Activated T-helper 9 cell treated with anti-CD3 and anti-CD28 coated beads, Interleukin-2, amount 50 U/mL, for 16 hours (primary cell): ENCODE results near the gene LETM1.
"Not testable (repeated sequence)": the region's sequence is repeated elsewhere in the genome, so short reads cannot be mapped to it uniquely, and the experiment has no call there.

Source experiments
- DNase-seq: peaks from one replicate; pipeline ENCODE4 v3.0.0-alpha.2; 2020; ENCODE audit warnings: low read depth

Gene LETM1

GRCh38 chr4:1851575-1852410 lies 4.2 kb downstream of the LETM1 start:
- no peak for DNase-seq

DNA sequence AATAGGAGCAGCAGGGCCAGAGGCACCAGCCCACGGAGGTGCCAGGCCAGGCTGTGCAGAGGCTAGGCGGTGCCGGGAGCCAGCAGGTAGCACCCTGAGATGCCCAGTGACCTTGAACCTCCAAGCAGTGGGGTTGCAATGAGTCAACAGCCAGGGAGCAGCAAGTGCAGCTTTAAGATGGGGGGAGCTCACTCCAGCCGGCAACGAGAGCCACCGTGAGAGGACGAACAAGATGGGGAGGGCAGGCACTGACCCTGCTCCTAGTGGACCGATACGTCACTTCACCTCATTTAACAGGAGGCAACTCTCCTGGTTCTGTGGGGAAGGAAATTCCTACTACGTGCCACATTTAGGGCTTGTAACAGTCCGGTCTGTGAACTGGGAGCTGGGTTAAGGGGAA lies 4.8 kb downstream of the LETM1 start:
- DNase-seq = no peak

GRCh38 chr4:1850276-1850675 lies 5.7 kb downstream of the LETM1 start:
- DNase-seq = no peak

DNA sequence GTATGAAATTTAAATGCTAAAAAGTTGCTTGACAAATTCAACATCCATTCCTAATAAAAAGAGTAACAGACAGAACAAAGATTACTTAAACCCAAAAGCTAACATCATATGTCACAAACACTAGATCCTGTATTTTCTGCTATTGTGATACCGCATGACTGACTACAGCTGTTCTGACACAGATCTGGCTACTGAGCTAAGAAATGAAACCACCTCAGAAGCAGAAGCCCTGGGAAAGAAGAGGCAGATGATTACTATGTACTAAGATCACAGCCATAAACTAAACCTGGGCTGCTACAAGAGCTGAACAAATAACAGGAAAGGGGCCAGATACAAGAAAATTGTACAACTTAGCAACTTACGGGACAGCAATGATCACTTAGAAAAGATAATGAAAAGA lies 9.4 kb downstream of the LETM1 start:
- DNase-seq = no peak

DNA sequence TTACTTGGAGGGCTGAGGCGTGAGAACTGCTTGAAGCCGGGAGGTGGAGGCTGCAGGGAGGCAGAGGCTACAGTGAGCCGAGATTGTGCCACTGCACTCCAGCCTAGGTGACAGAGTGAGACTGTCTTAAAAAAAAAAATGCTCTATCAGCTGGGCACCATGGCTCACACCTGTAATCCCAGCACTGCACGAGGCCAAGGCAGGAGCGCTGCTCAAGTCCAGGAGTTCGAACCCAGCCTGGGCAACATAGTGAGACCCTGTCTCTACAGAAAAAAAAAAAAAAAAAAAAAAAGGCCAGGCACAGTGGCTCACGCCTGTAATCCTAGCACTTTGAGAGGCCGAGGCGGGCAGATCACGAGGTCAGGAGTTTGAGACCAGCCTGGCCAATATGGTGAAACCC lies 11.3 kb downstream of the LETM1 start:
- DNase-seq = not testable (repeated sequence)

DNA sequence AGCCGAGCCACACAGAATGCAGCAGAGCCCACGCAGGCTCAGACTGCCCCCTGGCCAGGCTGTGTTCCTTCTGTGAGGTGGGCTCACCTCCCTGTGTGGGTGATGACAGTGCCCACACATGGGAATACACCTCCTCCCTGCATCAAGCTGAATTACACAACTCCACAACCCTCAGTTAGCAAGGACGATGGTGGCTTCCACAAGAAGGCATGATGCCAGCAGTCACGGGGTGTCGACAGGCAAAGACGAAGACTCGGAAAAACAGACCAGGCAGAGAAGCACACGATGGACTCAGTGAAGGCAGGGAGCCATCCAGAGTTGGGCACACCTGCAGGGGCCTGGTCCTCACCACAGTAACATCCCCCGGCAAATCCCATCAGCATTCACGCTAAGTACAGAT lies 12.1 kb downstream of the LETM1 start:
- no peak for DNase-seq

DNA sequence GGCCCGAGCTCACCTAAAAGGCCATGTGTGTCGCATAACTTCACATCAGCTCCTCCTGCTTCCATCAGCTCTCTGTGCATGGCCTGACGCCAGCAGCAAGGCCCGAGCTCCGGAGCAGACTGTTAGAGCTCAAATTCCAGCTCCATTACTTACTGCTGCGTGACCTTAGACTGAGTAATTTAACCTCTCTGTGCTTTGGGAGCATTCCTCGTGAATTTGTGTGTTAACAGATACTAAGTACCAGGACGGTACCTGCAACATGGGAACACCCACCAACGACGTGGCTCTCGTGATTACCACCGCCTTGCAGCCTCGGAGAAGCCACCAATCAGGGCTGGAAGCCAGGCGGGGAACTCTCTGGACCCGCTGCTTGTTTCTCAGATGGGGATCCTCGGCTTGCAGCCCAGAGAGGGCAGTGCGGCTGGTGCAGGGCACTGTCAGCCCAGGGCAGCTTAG lies 12.9 kb downstream of the LETM1 start:
- DNase-seq = no peak

- DNase-seq = no peak
Measured at GRCh38 chr4:1842339-1842895, 13.5 kb downstream of the LETM1 start.

DNA sequence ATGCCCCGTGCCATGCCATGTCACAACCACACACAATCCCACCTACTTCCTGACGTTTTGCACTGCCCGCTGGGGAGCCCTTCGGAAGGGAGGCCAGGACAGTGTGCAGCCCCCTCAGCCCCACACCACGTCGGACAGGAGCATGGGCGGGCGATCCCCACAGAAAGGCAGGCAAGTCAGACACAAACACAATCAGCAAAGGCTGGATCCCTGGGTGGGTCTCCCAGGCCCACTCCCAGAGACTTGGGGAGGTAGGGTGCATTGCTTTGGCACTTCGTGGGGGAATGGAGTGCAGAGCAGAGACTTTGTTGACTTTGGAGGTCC lies 14.1 kb downstream of the LETM1 start:
- DNase-seq = no peak

- DNase-seq = no peak
Measured at GRCh38 chr4:1841201-1841886, 14.6 kb downstream of the LETM1 start.

- no peak for DNase-seq
Measured at GRCh38 chr4:1839282-1839681, 16.7 kb downstream of the LETM1 start.

- DNase-seq = no peak
Measured at GRCh38 chr4:1837069-1837468, 18.9 kb downstream of the LETM1 start.

DNA sequence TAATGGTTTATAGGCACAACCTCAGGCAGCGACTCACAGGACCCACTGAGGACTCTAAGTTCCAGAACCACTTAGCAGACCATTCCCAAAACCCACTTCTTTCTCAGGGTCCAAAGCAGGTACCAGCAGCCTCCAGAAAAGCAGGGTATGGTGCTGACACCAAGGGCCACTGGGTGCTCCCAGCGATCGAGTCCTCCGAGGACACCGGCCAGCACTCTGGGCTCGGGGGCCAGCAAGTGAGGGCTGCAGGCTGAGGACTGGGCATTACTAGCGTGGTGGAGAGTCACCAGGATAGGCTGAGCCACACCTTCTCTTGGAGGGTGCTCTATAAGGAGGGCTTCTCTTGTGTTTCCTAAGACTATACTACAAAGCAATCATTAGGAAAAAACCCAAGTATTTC lies 19.3 kb downstream of the LETM1 start:
- DNase-seq = no peak

GRCh38 chr4:1835836-1836235 lies 20.1 kb downstream of the LETM1 start:
- not testable (repeated sequence) for DNase-seq

GRCh38 chr4:1834047-1834775 lies 21.7 kb downstream of the LETM1 start:
- DNase-seq = no peak

- DNase-seq = no peak
Measured at GRCh38 chr4:1833307-1834046, 22.5 kb downstream of the LETM1 start.

GRCh38 chr4:1832690-1833089 lies 23.3 kb downstream of the LETM1 start:
- no peak for DNase-seq

GRCh38 chr4:1831331-1831730 lies 24.6 kb downstream of the LETM1 start:
- DNase-seq = no peak

DNA sequence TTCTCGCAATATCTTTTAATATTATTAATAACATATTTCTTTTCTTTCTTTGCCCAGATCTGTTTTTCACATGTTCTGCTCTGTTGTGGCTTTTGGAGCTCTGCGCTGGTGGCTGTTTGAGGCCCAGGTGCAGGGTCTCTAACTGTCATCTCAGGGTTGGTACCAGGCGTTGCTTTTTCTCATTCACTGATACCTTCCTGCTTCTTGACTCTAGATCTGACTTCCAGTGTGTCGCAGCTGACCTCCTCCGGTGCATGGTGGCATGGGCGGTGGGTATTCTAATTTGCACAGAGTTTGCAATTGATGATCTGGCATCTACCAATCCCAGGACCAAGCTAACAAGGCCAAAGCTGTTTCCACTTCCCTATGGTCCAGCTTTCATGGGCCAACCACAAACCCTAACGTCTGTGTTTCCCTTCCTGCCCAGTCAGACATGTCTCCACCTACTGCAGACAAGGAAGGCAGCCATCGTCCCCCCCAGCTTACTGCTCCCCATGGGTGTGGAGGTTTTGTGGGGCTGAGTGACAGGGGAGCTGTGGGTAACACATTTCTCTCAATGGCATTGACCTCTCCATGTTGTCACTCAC lies 25.2 kb downstream of the LETM1 start:
- DNase-seq = no peak

GRCh38 chr4:1830234-1830633 lies 25.7 kb downstream of the LETM1 start:
- no peak for DNase-seq

GRCh38 chr4:1826531-1827350 lies 29.2 kb downstream of the LETM1 start:
- DNase-seq = no peak
